Ascending aorta (tissue), 2 donors: Measurements from ENCODE around the gene CLIP2. TPM values are rescaled to one million over a fixed set of nuclear protein-coding genes. Genes with fewer than 3 reads are reported as not detected.

Experiments
- DNase-seq, 2 donors: peaks; one replicate each; pipeline ENCODE4 v3.0.0-alpha.2; 2019; ENCODE audit warnings: low spot score in 2 of 2
- H3K27ac ChIP-seq, 2 donors: fragments of 200-600 bp; sonication (generic); one replicate each; pipeline ENCODE4 v1.5.1; 2016 to 2017; ENCODE audit warnings: mild to moderate bottlenecking in 1 of 2
- H3K27me3 ChIP-seq: fragments of 200-600 bp; sonication (generic); one replicate; pipeline ENCODE4 v1.5.1; 2017
- H3K36me3 ChIP-seq, 2 donors: fragments of 200-600 bp; sonication (generic); one replicate each; pipeline ENCODE4 v1.5.1; 2016
- H3K4me1 ChIP-seq, 2 donors: fragments of 200-600 bp; sonication (generic); one replicate each; pipeline ENCODE4 v1.5.1; 2016 to 2017; ENCODE audit warnings: mild to moderate bottlenecking in 1 of 2
- H3K4me3 ChIP-seq, 2 donors: fragments of 200-600 bp; sonication (generic); one replicate each; pipeline ENCODE4 v1.5.1; 2016 to 2017; ENCODE audit warnings: mild to moderate bottlenecking in 1 of 2
- H3K9me3 ChIP-seq, 2 donors: fragments of 200-600 bp; sonication (generic); one replicate each; pipeline ENCODE4 v1.5.1; 2016
- intact Hi-C: fragments of 100-400 bp; cut with DNase I; formaldehyde crosslinking; loops from one replicate; pipeline ENCODE4 v1.15.1; 2023
- total RNA-seq: library from RNA; depleted of rRNA; stranded (reverse); fragments of >200 nt; gene quantifications from one replicate; pipeline ENCODE4 v1.1.0, GENCODE V29; 2016
- TF ChIP-seq, protein P1 (sequence below), 3 experiments: fragments of 200-600 bp in 2 of 3; fragments of 450-650 bp in 1 of 3; sonication (generic) in 2 of 3; IDR thresholded peaks; one replicate each; pipeline ENCODE4 v1.5.1; 2016 to 2019; ENCODE audit warnings: antibody characterized with exemption in 3 of 3, mild to moderate bottlenecking in 1 of 3, moderate library complexity in 1 of 3

Gene CLIP2
- total RNA-seq, 1 donor from 2014 or later = 50.2 TPM

DNA sequence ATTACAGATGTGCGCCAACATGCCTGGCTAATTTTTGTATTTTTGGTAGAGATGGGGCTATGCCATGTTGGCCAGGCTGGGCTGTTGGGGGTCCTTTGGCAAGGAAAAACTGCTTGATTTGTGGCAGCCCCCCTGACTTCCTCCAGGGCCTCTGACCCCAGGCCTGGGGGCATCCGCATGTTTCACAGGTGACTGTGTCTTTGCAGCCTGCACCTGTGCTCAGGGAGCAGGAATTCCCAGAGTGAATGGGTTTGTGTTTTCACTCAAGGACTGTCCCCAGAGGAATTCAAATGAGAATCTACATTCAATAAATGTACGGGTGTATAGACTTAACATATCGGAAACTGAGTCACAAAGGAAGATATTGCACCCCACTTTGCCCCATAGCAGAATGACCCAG lies 11.6 kb upstream of the CLIP2 start:
- Histone ChIP-seq H3K36me3 (no peaks in the 10 kb centered on the region), H3K4me3 (no peak overlapping the region), H3K27me3 (no peaks in the 10 kb centered on the region), H3K4me1 (peaks cover 0 to 19% of the 10 kb centered on the region in 2 donors), H3K27ac (no peak overlapping the region), H3K9me3 (no peaks in the 10 kb centered on the region)
- intact Hi-C loops = no loop called here
- TF ChIP-seq, protein P1, sequence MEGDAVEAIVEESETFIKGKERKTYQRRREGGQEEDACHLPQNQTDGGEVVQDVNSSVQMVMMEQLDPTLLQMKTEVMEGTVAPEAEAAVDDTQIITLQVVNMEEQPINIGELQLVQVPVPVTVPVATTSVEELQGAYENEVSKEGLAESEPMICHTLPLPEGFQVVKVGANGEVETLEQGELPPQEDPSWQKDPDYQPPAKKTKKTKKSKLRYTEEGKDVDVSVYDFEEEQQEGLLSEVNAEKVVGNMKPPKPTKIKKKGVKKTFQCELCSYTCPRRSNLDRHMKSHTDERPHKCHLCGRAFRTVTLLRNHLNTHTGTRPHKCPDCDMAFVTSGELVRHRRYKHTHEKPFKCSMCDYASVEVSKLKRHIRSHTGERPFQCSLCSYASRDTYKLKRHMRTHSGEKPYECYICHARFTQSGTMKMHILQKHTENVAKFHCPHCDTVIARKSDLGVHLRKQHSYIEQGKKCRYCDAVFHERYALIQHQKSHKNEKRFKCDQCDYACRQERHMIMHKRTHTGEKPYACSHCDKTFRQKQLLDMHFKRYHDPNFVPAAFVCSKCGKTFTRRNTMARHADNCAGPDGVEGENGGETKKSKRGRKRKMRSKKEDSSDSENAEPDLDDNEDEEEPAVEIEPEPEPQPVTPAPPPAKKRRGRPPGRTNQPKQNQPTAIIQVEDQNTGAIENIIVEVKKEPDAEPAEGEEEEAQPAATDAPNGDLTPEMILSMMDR (IDR thresholded peaks at IDR 0.05) = no peak
- DNase-seq = no peak

DNA sequence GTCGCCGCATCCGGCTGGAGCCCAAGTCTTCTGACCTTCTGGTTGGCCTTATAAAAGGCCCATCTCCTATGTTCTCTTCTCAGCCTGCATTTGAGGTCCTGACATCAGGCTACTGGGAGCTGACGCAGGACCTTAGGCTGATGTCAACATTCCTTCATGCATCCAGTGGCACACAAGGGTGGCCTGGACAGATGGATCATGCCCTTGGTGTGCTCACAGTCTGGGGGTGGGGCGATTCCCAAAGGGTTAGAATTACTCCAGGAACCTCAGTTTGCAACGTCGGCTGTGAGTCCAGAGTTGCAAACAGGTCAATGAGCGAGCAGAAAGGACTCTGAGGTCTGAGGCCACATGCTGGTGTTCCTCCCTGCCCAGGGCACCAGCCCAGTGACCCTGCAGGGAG lies 8.2 kb upstream of the CLIP2 start:
- TF ChIP-seq, protein P1 (IDR thresholded peaks at IDR 0.05) = no peak
- intact Hi-C loops = no loop called here
- Histone ChIP-seq H3K4me3 (no peak overlapping the region), H3K4me1 (peaks cover 0 to 11% of the 10 kb centered on the region in 2 donors), H3K27me3 (no peaks in the 10 kb centered on the region), H3K36me3 (no peaks in the 10 kb centered on the region), H3K9me3 (no peaks in the 10 kb centered on the region), H3K27ac (no peak overlapping the region)
- no peak for DNase-seq

DNA sequence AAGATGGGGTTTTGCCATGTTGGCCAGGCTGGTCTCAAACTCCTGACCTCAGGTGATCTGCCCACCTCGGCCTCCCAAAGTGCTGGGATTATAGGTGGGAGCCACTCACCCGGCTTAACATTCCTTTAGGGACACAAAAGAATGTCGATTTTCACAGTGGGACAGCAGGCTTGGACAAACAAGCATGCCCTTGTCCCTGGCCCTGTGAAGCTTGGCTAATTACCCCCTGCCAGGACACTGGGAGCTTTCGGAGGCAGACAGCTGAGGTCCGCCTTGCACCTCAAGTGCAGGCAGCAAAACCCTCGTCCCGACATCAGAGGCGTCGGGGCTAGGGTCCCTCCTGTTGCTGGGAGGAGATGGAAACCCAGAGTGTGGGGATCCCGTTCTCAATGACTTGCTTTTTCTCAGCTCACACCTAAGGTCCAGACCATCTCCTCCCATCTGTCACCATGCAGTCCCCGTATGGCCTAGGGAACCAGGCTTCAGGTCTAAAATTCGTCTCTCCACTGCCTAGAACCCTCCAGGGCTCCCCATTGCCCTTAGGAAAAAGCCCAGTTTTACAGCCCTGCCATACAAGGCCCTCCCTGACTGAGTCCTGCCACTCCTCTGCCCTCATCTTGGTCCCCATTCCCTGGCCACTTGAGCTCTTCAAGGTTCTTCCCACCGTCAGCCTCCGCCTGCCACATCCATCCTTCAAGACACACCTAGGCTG lies 6.3 kb upstream of the CLIP2 start:
- H3K36me3 ChIP-seq = no peaks in the 10 kb centered on the region
- H3K4me3 ChIP-seq = no peak overlapping the region
- no peaks in the 10 kb centered on the region for H3K27me3 ChIP-seq
- peaks cover 0 to 11% of the 10 kb centered on the region in 2 donors for H3K4me1 ChIP-seq
- TF ChIP-seq, protein P1 (IDR thresholded peaks at IDR 0.05) = no peak
- DNase-seq = no peak
- intact Hi-C loops = no loop called here
- H3K9me3 ChIP-seq = no peaks in the 10 kb centered on the region
- H3K27ac ChIP-seq = no peak overlapping the region

DNA sequence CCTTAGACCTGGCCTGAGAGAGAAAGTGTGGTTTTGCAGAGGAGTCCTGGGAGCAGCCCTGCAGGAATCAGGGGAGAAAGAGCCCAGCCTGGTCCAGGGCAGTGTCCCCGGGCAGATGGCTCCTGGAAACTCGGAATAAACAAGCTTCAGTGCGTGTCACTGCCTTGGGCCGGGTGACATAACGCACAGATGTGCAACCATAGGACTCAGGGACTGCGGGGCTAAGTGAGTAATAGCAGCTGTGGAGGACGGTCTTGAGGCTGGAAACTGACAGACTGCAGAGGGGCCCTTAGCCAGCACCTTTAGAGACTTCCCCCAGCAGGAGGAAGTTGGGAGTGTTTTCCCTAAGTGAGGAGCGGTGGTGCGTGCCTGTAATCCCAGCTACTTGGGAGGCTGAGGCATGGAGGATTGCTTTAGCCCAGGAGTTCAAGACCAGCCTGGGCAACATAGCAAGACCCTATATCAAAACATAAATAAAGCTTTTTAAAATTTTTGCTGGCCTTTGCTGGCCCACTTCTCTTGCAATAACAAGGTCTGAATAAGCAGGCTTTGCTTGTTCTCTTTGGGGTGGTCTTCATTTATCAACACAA lies 5.3 kb upstream of the CLIP2 start:
- no peaks in the 10 kb centered on the region for H3K36me3 ChIP-seq
- no peak for DNase-seq
- no peaks in the 10 kb centered on the region for H3K9me3 ChIP-seq
- no peak overlapping the region for H3K4me3 ChIP-seq
- H3K27ac ChIP-seq = no peak overlapping the region
- intact Hi-C loops = no loop called here
- TF ChIP-seq, protein P1 (IDR thresholded peaks at IDR 0.05) = no peak
- peaks cover 8 to 16% of the 10 kb centered on the region in 2 donors for H3K4me1 ChIP-seq
- no peaks in the 10 kb centered on the region for H3K27me3 ChIP-seq

DNA sequence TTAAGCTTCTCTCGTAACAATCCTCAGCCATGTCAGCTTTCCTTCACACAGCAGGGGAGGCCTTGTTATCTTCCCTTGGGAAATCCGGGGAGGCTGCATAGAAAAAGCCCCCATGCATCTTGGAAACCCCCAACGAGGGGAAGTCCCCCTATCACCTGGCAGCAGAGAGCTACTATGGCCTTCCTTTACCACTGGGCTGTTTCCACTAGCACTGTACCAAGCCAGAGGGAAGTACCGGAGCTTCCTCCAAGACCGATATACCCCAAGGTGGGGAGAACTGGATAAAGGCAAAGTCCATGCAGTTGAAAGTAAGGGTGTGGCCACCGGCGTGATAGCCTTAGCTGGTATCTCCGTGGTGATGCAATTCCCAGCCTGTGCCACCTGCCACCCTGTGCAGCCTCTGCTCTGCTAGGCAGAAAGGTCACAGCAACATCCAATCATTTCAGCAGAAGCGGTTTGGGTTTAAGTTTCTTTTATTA lies 4.4 kb upstream of the CLIP2 start:
- Histone ChIP-seq H3K27me3 (no peaks in the 10 kb centered on the region), H3K36me3 (no peaks in the 10 kb centered on the region), H3K4me3 (no peak overlapping the region), H3K4me1 (peaks cover 9 to 10% of the 10 kb centered on the region in 2 donors), H3K9me3 (no peaks in the 10 kb centered on the region), H3K27ac (no peak overlapping the region)
- DNase-seq = no peak
- intact Hi-C loops = no loop called here
- TF ChIP-seq, protein P1 (IDR thresholded peaks at IDR 0.05) = no peak
